Neural cell (in vitro differentiated cells): ENCODE data around the gene MAP3K13.

Experiments
- EZH2 ChIP-seq: fragments of 200-600, 300-800 bp; shearing (Covaris generic), sonication (generic); IDR thresholded peaks from 2 replicates; pipeline ENCODE4 v1.6.1; 2014; ENCODE audit warnings: antibody characterized with exemption, low read length, borderline replicate concordance, mild to moderate bottlenecking; ENCODE audit not compliant: insufficient read depth, poor library complexity, severe bottlenecking
- POLR2AphosphoS5 ChIP-seq: IDR thresholded peaks from 2 replicates; pipeline ENCODE4 v1.6.1; 2012
- SMC3 ChIP-seq: fragments of 450-650 bp; conservative IDR thresholded peaks from 2 replicates; pipeline ENCODE4 v1.6.1; 2014; ENCODE audit warnings: antibody characterized with exemption, mild to moderate bottlenecking, moderate library complexity; ENCODE audit not compliant: poor library complexity
- TF ChIP-seq, protein P1 (sequence below): fragments of 450-650 bp; IDR thresholded peaks from 2 replicates; pipeline ENCODE4 v1.5.1; 2014; ENCODE audit warnings: antibody characterized with exemption, mild to moderate bottlenecking, moderate library complexity; ENCODE audit not compliant: poor library complexity, severe bottlenecking
- TF ChIP-seq, protein P2 (sequence below): IDR thresholded peaks from 2 replicates; pipeline ENCODE4 v1.6.1; 2012; ENCODE audit warnings: borderline replicate concordance

DNA sequence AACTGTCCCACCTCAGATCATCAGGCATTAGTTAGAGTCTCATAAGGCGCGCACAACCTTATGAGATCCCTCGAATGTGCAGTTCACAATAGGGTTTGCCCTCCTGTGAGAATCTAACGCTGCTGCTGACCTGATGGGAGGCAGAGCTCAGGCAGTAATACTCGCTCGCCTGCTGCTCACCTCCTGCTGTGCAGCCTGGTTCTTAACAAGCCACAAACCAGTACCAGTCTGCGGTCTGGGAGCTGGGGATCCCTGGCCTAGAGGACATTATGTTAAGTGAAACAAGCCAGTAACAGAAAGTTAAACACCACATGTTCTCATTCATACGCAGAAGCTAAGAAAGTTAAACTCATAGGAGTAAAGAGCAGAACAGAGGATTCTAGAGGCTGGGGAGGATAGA is 47.0 kb downstream of the MAP3K13 start:
- TF ChIP-seq, protein P1, sequence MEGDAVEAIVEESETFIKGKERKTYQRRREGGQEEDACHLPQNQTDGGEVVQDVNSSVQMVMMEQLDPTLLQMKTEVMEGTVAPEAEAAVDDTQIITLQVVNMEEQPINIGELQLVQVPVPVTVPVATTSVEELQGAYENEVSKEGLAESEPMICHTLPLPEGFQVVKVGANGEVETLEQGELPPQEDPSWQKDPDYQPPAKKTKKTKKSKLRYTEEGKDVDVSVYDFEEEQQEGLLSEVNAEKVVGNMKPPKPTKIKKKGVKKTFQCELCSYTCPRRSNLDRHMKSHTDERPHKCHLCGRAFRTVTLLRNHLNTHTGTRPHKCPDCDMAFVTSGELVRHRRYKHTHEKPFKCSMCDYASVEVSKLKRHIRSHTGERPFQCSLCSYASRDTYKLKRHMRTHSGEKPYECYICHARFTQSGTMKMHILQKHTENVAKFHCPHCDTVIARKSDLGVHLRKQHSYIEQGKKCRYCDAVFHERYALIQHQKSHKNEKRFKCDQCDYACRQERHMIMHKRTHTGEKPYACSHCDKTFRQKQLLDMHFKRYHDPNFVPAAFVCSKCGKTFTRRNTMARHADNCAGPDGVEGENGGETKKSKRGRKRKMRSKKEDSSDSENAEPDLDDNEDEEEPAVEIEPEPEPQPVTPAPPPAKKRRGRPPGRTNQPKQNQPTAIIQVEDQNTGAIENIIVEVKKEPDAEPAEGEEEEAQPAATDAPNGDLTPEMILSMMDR = no peak
- TF ChIP-seq SMC3 = no peak
- no peak for TF ChIP-seq EZH2
- TF ChIP-seq, protein P2, sequence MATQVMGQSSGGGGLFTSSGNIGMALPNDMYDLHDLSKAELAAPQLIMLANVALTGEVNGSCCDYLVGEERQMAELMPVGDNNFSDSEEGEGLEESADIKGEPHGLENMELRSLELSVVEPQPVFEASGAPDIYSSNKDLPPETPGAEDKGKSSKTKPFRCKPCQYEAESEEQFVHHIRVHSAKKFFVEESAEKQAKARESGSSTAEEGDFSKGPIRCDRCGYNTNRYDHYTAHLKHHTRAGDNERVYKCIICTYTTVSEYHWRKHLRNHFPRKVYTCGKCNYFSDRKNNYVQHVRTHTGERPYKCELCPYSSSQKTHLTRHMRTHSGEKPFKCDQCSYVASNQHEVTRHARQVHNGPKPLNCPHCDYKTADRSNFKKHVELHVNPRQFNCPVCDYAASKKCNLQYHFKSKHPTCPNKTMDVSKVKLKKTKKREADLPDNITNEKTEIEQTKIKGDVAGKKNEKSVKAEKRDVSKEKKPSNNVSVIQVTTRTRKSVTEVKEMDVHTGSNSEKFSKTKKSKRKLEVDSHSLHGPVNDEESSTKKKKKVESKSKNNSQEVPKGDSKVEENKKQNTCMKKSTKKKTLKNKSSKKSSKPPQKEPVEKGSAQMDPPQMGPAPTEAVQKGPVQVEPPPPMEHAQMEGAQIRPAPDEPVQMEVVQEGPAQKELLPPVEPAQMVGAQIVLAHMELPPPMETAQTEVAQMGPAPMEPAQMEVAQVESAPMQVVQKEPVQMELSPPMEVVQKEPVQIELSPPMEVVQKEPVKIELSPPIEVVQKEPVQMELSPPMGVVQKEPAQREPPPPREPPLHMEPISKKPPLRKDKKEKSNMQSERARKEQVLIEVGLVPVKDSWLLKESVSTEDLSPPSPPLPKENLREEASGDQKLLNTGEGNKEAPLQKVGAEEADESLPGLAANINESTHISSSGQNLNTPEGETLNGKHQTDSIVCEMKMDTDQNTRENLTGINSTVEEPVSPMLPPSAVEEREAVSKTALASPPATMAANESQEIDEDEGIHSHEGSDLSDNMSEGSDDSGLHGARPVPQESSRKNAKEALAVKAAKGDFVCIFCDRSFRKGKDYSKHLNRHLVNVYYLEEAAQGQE = no peak
- TF ChIP-seq POLR2AphosphoS5 = no peak
